Hindlimb muscle (tissue), 1 donor: Measurements from ENCODE around the gene F2R. TPM values are rescaled to one million over a fixed set of nuclear protein-coding genes. Genes with fewer than 3 reads are reported as not detected.
A peak's percentile ranks its signal among the peaks of the same experiment; 100 is the strongest.
"Not testable (repeated sequence)": the region's sequence is repeated elsewhere in the genome, so short reads cannot be mapped to it uniquely, and the experiment has no call there.

Source experiments
- DNase-seq: peaks from one replicate; pipeline ENCODE4 v3.0.0-alpha.2; 2013
- polyA plus RNA-seq: library from polyadenylated mRNA; unstranded; fragments of 120-200 nt; gene quantifications from one replicate; pipeline ENCODE4 v1.2.1, GENCODE V29; 2013; ENCODE audit not compliant: insufficient read length

F2R gene
- polyA plus RNA-seq, 1 donor = 19.9 TPM

GRCh38 chr5:76720988-76721569, 5.2 kb downstream of the F2R start:
- DNase-seq = no peak

- DNase-seq = no peak
Observed at GRCh38 chr5:76723266-76723665, 7.3 kb downstream of the F2R start.

GRCh38 chr5:76723906-76724305, 8.0 kb downstream of the F2R start:
- no peak for DNase-seq

- DNase-seq = no peak
Observed at GRCh38 chr5:76724871-76725270, 8.9 kb downstream of the F2R start.

GRCh38 chr5:76728965-76729364, 13.0 kb downstream of the F2R start:
- no peak for DNase-seq

GRCh38 chr5:76729373-76730290, 13.7 kb downstream of the F2R start:
- no peak for DNase-seq

GRCh38 chr5:76732405-76733048, 16.6 kb downstream of the F2R start:
- no peak for DNase-seq

GRCh38 chr5:76733049-76733417, 17.1 kb downstream of the F2R start:
- DNase-seq = no peak

- no peak for DNase-seq
Observed at GRCh38 chr5:76735762-76736545, 20.0 kb downstream of the F2R start.

GRCh38 chr5:76736679-76737556, 21.0 kb downstream of the F2R start:
- DNase-seq = peak; percentile 63

GRCh38 chr5:76737846-76738245, 21.9 kb downstream of the F2R start:
- no peak for DNase-seq

- not testable (repeated sequence) for DNase-seq
Observed at GRCh38 chr5:76741506-76741905, 25.6 kb downstream of the F2R start.

GRCh38 chr5:76742583-76742982, 26.7 kb downstream of the F2R start:
- DNase-seq = no peak

GRCh38 chr5:76744632-76745031, 28.7 kb downstream of the F2R start:
- no peak for DNase-seq

- no peak for DNase-seq
Observed at GRCh38 chr5:76745670-76746069, 29.7 kb downstream of the F2R start.

GRCh38 chr5:76746677-76747076, 30.8 kb downstream of the F2R start:
- no peak for DNase-seq

GRCh38 chr5:76747706-76748105, 31.8 kb downstream of the F2R start:
- DNase-seq = no peak

- DNase-seq = no peak
Observed at GRCh38 chr5:76751291-76751690, 35.4 kb downstream of the F2R start.

- no peak for DNase-seq
Observed at GRCh38 chr5:76754668-76755078, 38.7 kb downstream of the F2R start.

- no peak for DNase-seq
Observed at GRCh38 chr5:76755779-76756637, 40.1 kb downstream of the F2R start.

- no peak for DNase-seq
Observed at GRCh38 chr5:76757049-76757448, 41.1 kb downstream of the F2R start.
